Osteoblast (primary cell): ENCODE measurements around the gene BMP8A. TPM values are rescaled to one million over a fixed set of nuclear protein-coding genes. Genes with fewer than 3 reads are reported as not detected.

Experiments
- DNase-seq: peaks from one replicate; pipeline ENCODE4 v3.0.0; 2011; ENCODE audit warnings: low spot score, mixed read lengths; ENCODE audit not compliant: insufficient read length; ENCODE audit errors: missing footprints
- H2AFZ ChIP-seq: 2 replicates; pipeline ENCODE4 v1.6.0; 2011; ENCODE audit warnings: mild to moderate bottlenecking, low read length
- H3K27ac ChIP-seq: 2 replicates; pipeline ENCODE4 v1.5.1; 2011; ENCODE audit warnings: mild to moderate bottlenecking, low read depth, low read length, moderate library complexity
- H3K27me3 ChIP-seq: 2 replicates; pipeline ENCODE4 v1.6.0; 2012; ENCODE audit warnings: mild to moderate bottlenecking, control low read depth, inconsistent platforms, low read length, moderate library complexity; ENCODE audit not compliant: insufficient read depth
- H3K36me3 ChIP-seq: 2 replicates; pipeline ENCODE4 v1.5.1; 2011; ENCODE audit warnings: mild to moderate bottlenecking, low read length, control low read depth, moderate library complexity; ENCODE audit not compliant: insufficient read depth
- H3K4me1 ChIP-seq: 2 replicates; pipeline ENCODE4 v1.5.1; 2011; ENCODE audit warnings: mild to moderate bottlenecking, low read length, control low read depth, moderate library complexity; ENCODE audit not compliant: insufficient read depth
- H3K4me2 ChIP-seq: 2 replicates; pipeline ENCODE4 v1.6.0; 2011; ENCODE audit warnings: mild to moderate bottlenecking, low read length; ENCODE audit not compliant: insufficient read depth
- H3K4me3 ChIP-seq: fragments of 200-600 bp; sonication (generic); 3 replicates; pipeline ENCODE4 v1.5.1; 2012; ENCODE audit warnings: mild to moderate bottlenecking, low read length, inconsistent platforms; ENCODE audit not compliant: insufficient read depth
- H3K79me2 ChIP-seq: 2 replicates; pipeline ENCODE4 v1.6.0; 2012; ENCODE audit warnings: mild to moderate bottlenecking, low read length, control low read depth, inconsistent platforms; ENCODE audit not compliant: insufficient read depth
- H3K9me3 ChIP-seq: 2 replicates; pipeline ENCODE4 v1.5.1; 2011; ENCODE audit warnings: low read depth, low read length, control low read depth
- H4K20me1 ChIP-seq: 2 replicates; pipeline ENCODE4 v1.6.0; 2012; ENCODE audit warnings: mild to moderate bottlenecking, low read length, control low read depth; ENCODE audit not compliant: insufficient read depth
- CTCF ChIP-seq: IDR thresholded peaks from 2 replicates; pipeline ENCODE4 v1.5.1; 2011; ENCODE audit warnings: mild to moderate bottlenecking, low read depth, low read length, moderate library complexity; ENCODE audit errors: extremely low read depth
- total RNA-seq: library from RNA; depleted of rRNA; stranded (reverse); fragments of >200 nt; gene quantifications from 2 replicates; pipeline ENCODE4 v1.2.3, GENCODE V29; 2012

The BMP8A gene
- total RNA-seq, 1 donor: 0.72 TPM

- Histone ChIP-seq H3K36me3 (peaks cover 89% of the 10 kb centered on the region), H3K27me3 (no peaks in the 10 kb centered on the region), H4K20me1 (peaks cover 2% of the 10 kb centered on the region), H3K27ac (no peak overlapping the region), H2AFZ (no peak overlapping the region), H3K4me2 (no peak overlapping the region), H3K4me1 (peaks cover 14% of the 10 kb centered on the region), H3K79me2 (peaks cover 9% of the 10 kb centered on the region), H3K9me3 (no peaks in the 10 kb centered on the region), H3K4me3 (no peak overlapping the region)
- no peak for DNase-seq
- no peak for TF ChIP-seq CTCF
Observed at GRCh38 chr1:39452540-39452939, 38.9 kb upstream of the BMP8A start.

GRCh38 chr1:39453603-39454002, 37.8 kb upstream of the BMP8A start:
- Histone ChIP-seq H3K27me3 (no peaks in the 10 kb centered on the region), H3K79me2 (peaks cover 9% of the 10 kb centered on the region), H2AFZ (no peak overlapping the region), H3K36me3 (peaks cover 89% of the 10 kb centered on the region), H3K4me1 (peaks cover 14% of the 10 kb centered on the region), H3K27ac (peak overlapping the region; percentile 38), H3K4me2 (no peak overlapping the region), H3K9me3 (no peaks in the 10 kb centered on the region), H3K4me3 (no peak overlapping the region), H4K20me1 (peaks cover 2% of the 10 kb centered on the region)
- TF ChIP-seq CTCF: no peak
- DNase-seq: no peak

GRCh38 chr1:39458991-39459390, 32.4 kb upstream of the BMP8A start:
- Histone ChIP-seq H4K20me1 (peaks cover 6% of the 10 kb centered on the region), H3K4me1 (peaks cover 8% of the 10 kb centered on the region), H3K27ac (no peak overlapping the region), H3K4me2 (no peak overlapping the region), H3K4me3 (no peak overlapping the region), H3K9me3 (no peaks in the 10 kb centered on the region), H2AFZ (no peak overlapping the region), H3K79me2 (peaks cover 12% of the 10 kb centered on the region), H3K27me3 (no peaks in the 10 kb centered on the region), H3K36me3 (peaks cover 96% of the 10 kb centered on the region)
- DNase-seq: no peak
- no peak for TF ChIP-seq CTCF

- Histone ChIP-seq H3K79me2 (peaks cover 6% of the 10 kb centered on the region), H3K27ac (peak overlapping the region; percentile 53), H3K4me3 (no peak overlapping the region), H3K4me2 (no peak overlapping the region), H2AFZ (no peak overlapping the region), H4K20me1 (peaks cover 6% of the 10 kb centered on the region), H3K9me3 (no peaks in the 10 kb centered on the region), H3K27me3 (no peaks in the 10 kb centered on the region), H3K4me1 (peaks cover 8% of the 10 kb centered on the region), H3K36me3 (peaks cover 96% of the 10 kb centered on the region)
- TF ChIP-seq CTCF: no peak
- peak; percentile 62 for DNase-seq
Observed at GRCh38 chr1:39462074-39462473, 29.4 kb upstream of the BMP8A start.
